Femur (tissue), 1 donor: Measurements from ENCODE around the gene ELANE.

ENCODE experiments used
- DNase-seq: peaks from one replicate; pipeline ENCODE4 v3.0.0-alpha.2; 2017

Gene ELANE

GRCh38 chr19:900043-900301, 47.9 kb downstream of the ELANE start:
- no peak for DNase-seq

- DNase-seq, result no peak
Measured at GRCh38 chr19:900302-901111, 48.4 kb downstream of the ELANE start.

GRCh38 chr19:901216-902092, 49.4 kb downstream of the ELANE start:
- no peak for DNase-seq

GRCh38 chr19:902093-902370, 49.9 kb downstream of the ELANE start:
- DNase-seq, result no peak

GRCh38 chr19:902446-903226, 50.5 kb downstream of the ELANE start:
- DNase-seq, result no peak

- DNase-seq, result no peak
Measured at GRCh38 chr19:903266-903797, 51.2 kb downstream of the ELANE start.

- DNase-seq, result no peak
Measured at GRCh38 chr19:904545-904944, 52.4 kb downstream of the ELANE start.
